Activated CD4-positive, CD25-positive, alpha-beta regulatory T cell treated with anti-CD3 and anti-CD28 coated beads, Interleukin-2, amount 50 U/mL, for 16 hours (primary cell): ENCODE data around the gene DTL.

Experiments used
- DNase-seq: peaks from one replicate; pipeline ENCODE4 v3.0.0-alpha.2; 2020; ENCODE audit warnings: low read depth, low spot score

The DTL gene

DNA sequence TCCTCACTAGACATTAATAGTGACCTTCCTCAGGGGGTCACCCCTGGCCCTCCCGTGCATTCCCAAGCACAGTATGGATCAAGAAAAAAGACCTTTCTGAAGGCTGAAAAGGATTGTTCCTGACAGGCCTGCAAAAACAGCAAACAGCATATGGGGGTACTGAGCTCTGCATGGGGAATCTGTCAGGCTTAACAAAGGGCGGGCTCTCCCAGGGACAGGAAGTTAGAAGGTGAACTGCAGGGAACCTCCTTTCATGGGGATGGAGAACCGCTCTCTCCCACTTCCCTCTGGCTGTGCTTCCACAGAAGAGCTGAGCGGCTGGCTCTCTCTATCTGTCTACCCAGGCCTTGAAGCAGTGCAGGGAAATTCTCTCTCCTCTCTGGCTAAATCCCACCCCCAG lies 91.7 kb downstream of the DTL start:
- no peak for DNase-seq

DNA sequence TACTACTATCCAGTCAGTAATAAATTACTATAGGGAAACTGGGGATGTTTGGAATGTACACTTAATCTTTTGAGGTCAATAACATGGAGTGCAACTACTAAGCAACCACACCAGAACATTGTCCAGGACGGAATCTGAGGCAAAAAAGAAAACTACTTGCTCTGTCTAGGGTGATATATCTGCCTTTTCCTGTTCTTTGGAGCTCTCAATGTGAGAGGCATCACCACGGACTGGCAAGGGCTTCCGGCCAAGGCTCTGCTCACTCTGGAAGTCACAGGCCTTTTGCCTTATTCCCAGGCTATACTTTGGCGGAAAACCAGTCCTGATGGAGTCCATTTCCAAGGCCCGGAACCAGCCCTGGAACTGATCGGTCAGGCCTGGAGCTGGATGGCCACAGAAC lies 94.2 kb downstream of the DTL start:
- DNase-seq = no peak

DNA sequence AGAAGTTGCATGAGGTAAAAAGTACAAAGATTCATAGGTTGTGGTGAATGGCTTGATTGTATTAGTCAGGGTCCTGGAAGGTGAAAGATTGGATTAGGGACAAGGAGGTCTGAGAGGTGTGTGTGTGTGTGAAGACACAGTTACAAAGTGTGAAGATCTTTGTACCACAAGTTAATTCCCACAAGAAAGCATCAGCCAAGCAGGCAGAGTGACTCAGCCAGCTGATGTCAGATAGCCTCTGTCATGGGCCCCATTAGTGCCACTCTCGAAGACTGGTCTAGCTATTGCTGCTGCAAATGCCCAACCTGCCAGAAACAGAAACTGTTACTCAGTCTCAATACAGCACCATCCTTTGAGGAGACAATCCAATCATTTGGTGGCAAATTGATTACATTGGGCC lies 96.5 kb downstream of the DTL start:
- DNase-seq = no peak

DNA sequence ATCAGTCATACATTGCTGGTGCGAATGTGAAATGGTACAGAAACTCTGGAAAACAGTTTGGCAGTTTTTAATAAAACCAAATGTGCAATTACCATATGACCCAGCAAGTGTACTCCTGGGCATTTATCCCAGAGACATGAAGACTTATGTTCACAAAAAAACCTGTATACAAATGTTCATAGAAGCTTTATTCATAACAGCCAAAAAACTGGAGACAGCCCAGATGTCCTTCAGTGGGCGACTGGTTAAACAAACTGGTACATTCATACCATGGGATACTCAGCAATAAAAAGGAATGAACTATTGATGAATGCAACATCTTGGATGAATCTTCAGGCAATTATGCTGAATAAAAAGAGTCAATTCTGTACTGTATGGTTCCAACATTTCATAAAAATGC lies 97.8 kb downstream of the DTL start:
- DNase-seq = no peak

DNA sequence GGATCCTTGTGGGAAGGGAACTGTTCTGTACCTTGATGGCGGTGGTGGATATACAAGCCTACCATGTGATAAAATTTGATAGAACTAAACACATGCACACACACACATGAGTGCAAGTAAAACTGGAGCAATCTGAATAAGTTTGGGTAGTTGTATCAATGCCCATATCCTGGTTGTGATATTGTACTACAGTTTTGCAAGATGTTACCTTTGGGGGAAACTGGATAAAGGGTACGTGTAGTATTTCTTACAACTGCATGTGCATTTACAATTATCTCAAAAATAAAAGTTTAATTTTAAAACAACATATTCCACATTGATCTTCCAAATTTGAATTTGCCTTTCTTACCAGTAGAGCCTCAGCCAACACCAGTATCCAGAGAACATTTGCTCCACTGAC lies 99.6 kb downstream of the DTL start:
- no peak for DNase-seq

DNA sequence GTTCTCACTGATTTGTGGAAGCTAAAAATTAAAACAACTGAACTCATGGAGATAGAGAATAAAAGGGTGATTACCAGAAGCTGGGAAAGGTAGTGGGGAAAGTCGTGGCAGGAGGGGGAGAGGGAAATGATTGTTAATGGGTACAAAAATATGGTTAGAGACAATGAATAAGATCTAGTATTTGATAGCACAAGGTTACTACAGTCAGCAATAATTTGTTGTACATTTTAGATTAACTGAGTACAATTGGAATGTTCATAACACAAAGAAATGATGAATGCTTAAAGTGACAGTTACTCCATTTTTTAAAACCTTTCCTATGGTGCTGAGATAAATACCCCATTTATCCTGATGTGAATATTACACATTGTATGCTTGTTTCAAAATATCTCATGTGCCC lies 102.3 kb downstream of the DTL start:
- DNase-seq = no peak

DNA sequence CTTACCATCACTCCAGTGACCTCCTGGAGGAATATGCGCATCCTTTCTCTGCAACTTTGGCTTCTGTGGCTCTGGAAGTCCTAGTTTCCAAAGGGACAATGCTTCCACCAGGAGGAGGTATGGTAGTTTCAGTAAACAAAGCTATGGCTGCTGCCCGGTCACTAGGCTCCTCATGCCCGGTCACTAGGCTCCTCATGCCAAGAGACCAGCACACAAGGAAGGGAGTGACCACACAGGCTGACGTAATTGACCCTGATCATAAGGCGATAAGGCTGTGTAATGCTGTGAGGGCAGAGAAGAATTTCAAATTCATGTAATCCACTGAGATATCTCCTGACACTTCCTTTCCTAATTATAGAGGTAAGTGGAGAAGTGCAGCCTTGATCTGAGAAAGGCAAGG lies 102.9 kb downstream of the DTL start:
- no peak for DNase-seq

DNA sequence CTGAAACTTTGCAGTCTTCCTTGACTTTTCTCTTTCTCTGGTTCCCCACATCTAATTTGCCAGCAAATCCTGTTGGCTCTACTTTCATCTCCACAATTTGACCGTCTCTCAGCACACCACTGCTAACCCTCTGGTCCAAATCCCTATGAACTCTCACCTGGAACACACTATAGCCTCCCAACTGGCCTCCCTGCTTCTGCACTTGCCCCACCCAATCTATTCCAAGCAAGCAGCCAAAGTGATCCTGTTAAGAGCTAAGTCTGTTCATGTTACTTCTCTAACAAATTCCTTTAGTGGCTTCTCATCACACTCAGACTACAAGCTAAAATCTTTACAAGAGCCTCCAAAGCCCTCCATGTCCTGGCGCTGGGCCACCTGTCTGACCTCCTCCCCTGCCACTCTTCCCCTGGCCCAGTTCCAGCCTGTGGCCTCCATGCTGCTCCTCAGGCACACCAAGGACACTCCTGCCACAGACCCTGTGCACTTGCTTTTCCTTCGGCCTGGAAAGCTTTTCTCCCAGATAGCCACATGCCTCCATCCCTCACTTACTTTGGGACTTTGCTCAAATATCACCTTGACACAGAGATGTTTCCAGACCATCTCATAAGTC lies 104.1 kb downstream of the DTL start:
- no peak for DNase-seq

DNA sequence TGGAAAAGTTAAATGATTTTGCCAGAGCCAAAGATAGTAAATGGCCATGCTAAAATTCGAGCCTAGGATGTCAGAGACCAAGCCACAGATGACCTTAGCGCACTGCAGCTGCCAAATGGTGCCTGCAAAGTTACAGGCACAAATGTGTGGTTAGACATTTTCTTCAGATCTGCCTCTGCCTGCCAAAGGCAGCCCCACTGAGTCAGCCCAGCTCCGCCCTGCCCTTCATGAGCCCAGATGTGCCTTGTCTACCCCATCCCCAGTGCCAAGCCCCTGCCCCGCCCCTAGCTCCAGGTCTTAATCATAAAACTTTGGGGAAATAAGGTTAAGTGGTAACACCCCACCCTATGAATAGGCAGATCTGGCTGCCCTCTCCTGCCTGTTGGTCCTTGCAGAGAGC lies 105.9 kb downstream of the DTL start:
- DNase-seq = no peak

DNA sequence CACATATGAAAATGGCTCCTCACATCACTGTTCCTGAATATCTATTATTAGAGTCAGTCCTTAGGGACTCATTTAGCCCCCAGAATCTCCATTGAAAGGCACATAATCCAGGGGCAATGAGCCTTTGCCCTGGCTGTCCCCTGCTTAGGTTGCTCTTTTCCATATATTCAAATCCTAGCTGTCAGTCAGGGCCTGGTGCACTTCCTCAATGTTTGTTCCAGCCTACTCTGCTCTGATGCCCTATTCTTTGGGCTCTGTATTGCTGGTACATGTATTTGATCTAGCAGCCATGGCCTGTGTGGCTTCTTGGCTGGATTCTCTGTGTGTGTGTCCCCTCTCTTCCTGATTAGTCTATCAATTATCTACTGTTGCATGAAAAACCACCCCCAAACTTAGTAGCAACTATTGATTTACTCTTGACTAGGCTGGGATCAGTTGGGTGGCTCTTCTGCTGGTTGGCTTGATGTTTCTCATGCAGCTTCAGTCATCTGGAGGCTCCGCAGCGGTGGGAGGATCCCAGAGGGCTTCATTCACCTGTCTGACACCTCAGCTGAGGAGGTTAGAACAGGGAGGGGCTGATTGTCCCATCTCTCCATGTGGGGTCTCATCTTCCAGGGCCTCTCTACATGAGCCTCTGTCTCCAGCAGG lies 107.5 kb downstream of the DTL start:
- DNase-seq = no peak

DNA sequence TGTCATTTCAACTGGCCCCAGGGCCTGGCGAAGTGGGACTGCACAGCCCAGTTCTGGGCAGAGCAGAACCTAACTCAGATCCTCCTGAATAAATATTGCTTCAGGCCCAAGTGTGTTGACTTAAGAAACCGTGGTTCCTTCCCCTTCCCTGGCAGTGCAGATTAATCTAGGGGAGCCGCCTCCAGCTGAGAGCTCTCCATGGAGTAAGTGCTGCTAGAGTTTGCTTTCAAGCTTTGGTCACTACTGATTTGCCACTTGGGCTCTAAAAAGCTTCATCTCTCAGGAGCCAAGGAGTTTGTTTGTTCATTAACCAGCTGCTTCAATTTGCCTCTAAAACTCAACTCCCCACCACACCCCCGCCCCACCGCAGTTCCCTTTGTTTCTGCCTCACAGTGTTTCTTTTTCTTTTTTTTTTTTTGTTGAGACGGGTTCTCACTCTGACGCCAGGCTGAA lies 112.1 kb downstream of the DTL start:
- DNase-seq = no peak

DNA sequence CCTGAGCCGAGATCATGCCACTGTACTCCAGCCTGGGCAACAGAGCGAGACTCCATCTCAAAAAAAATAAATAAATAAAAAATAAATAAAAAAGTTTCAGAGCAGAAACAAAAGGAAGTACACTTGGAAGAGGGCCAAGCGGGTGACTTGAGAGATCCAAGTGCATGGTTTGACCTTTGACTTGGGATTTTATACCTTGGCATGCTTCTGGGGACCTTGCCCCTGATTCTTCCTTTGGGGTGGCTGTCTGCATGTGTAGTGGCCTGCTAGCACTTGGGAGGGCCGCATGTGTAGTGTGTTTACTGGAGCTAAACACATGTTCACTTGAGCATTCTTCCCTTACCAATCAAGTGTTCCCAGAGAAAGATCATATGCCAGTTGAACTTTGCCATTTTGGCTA lies 114.0 kb downstream of the DTL start:
- DNase-seq = no peak

DNA sequence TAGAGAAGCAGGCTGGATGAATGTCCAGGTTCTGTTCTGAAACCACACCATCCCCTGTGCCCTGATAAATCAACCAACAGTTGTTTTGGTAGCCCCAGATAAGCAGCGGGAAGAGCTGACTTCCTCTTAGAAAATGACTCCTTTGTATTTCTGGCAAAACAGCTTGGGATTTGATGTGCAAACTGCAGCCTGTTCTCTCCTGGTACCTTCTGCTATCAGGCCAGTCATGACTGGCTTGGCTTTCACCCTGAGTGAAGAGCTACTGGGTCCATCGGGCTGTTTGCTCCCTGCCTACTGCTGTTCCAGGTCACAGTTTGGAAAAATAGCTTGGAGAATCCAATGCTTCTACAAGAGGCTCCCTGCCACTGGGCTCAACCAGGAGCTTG lies 116.8 kb downstream of the DTL start:
- DNase-seq = no peak

DNA sequence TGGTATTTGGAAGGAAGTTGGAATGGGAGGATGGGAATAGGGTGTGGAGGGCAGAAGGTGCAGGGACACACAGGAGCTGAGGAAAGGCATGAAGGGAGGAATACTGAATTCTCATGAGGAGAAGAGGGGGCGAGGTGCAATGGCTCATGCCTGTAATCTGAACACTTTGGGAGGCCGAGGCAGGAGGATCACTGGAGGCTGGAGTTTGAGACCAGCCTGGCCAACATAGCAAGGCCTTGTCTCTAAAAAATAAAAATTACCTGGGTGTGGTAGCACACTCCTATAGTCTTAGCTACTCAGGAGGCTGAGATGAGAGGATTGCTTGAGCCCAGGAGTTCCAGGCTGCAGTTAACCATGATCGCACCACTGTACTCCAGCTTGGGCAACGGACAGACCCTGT lies 117.3 kb downstream of the DTL start:
- DNase-seq = no peak

DNA sequence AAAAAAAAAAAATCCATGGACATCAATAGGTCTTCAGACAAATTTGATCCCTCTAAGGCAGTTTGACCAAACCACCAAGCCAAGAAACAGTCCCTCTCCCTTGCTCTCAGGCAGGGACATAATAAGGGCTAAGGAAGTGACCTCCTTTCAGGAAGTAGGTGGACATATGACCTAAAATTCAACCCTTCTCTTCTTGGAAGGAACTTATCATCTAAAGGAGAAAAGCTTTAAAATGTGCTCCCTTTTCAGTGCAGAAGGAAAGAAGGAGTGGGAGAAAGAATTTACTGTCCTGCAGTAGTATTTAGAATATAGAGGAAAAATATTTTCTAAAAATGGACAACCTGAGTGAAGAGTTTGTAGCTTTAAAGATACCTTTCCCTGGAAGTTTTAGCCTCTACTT lies 118.1 kb downstream of the DTL start:
- DNase-seq = no peak
